ENCODE measurements around the gene ZNF497.
"Not testable (repeated sequence)": the region's sequence is repeated elsewhere in the genome, so short reads cannot be mapped to it uniquely, and the experiment has no call there.

ZNF497 gene

GRCh38 chr19:58310685-58311084 is 51.9 kb downstream of the ZNF497 start:
- in situ Hi-C loops (cut with MboI; ENCODE audit: low sequenced_read_pairs); H3K27me3 ChIP-seq (ENCODE audit: low read depth); H3K4me1 ChIP-seq; H3K4me3 ChIP-seq; H3K9me3 ChIP-seq: not testable (repeated sequence)
- DNase-seq (ENCODE audit: low spot score in 2 of 2) = peak in 1 of 2 experiments; percentile 33
- peaks cover 70% of the 10 kb centered on the region for H3K36me3 ChIP-seq (replicated peaks)

- DNase-seq (ENCODE audit: low spot score in 2 of 2) = no peak
- Histone ChIP-seq H3K9me3 (no peaks in the 10 kb centered on the region; the same call in 1 of the 2 replicates), H3K27me3 (ENCODE audit: low read depth) (no peaks in the 10 kb centered on the region), H3K4me3 (no peak overlapping the region), H3K36me3 (replicated peaks) (peaks cover 53% of the 10 kb centered on the region), H3K4me1 (0 out of 2 replicates have a peak, but pooled peaks cover 4% of the 10 kb centered on the region)
- in situ Hi-C loops (cut with MboI; ENCODE audit: low sequenced_read_pairs) = no loop called here
These were observed 54.8 kb downstream of the ZNF497 start for GRCh38 chr19:58307736-58308135.

GRCh38 chr19:58305932-58306323 is 56.6 kb downstream of the ZNF497 start:
- Histone ChIP-seq H3K9me3 (no peaks in the 10 kb centered on the region; the same call in 1 of the 2 replicates), H3K27me3 (ENCODE audit: low read depth) (no peaks in the 10 kb centered on the region), H3K4me1 (0 out of 2 replicates have a peak, but pooled peaks cover 4% of the 10 kb centered on the region), H3K4me3 (peak overlapping the region; percentile 84), H3K36me3 (replicated peaks) (peaks cover 42% of the 10 kb centered on the region)
- in situ Hi-C loops (cut with MboI; ENCODE audit: low sequenced_read_pairs) = no loop called here
- no peak for DNase-seq (ENCODE audit: low spot score in 2 of 2)

- Histone ChIP-seq H3K27me3 (ENCODE audit: low read depth) (no peaks in the 10 kb centered on the region), H3K4me3 (peak within 1 kb of the TSS; percentile 84), H3K4me1 (0 out of 2 replicates have a peak, but pooled peaks cover 4% of the 10 kb centered on the region), H3K9me3 (no peaks in the 10 kb centered on the region; the same call in 1 of the 2 replicates), H3K36me3 (replicated peaks) (peaks cover 43% of the 10 kb centered on the region)
- in situ Hi-C loops (cut with MboI; ENCODE audit: low sequenced_read_pairs) = no loop called here
- DNase-seq (ENCODE audit: low spot score in 2 of 2) = peak; percentile 95 to 96
These were observed 57.3 kb downstream of the ZNF497 start, which contains the start of gene ERVK3-1 for GRCh38 chr19:58305065-58305931. Gene ERVK3-1, plus strand, starts transcription at chr19:58305377. Its CDS starts 6,792 bp downstream, at chr19:58312169.

- no peaks in the 10 kb centered on the region; the same call in 1 of the 2 replicates for H3K9me3 ChIP-seq
- H3K36me3 ChIP-seq (replicated peaks) = peaks cover 49% of the 10 kb centered on the region
- H3K4me3 ChIP-seq = peak overlapping the region; percentile 84
- H3K4me1 ChIP-seq = 0 out of 2 replicates have a peak, but pooled peaks cover 4% of the 10 kb centered on the region
- DNase-seq (ENCODE audit: low spot score in 2 of 2) = no peak
- in situ Hi-C loops (cut with MboI; ENCODE audit: low sequenced_read_pairs) = no loop called here
- H3K27me3 ChIP-seq (ENCODE audit: low read depth) = no peaks in the 10 kb centered on the region
These were observed 57.8 kb downstream of the ZNF497 start for GRCh38 chr19:58304748-58305064.
